Tibial artery (tissue), 4 donors: ENCODE results near the gene UBB.
A peak's percentile ranks its signal among the peaks of the same experiment; 100 is the strongest.

ENCODE experiments used
- DNase-seq, 2 donors: peaks; one replicate each; pipeline ENCODE4 v3.0.0-alpha.2; 2019
- H3K27ac ChIP-seq, 2 donors: fragments of 200-600 bp; sonication (generic) in 1 of 2; 1 replicate in 1 of 2; 2 replicates in 1 of 2; pipeline ENCODE4 v1.5.1; 2018 to 2019; ENCODE audit warnings: mild to moderate bottlenecking in 1 of 2
- H3K27me3 ChIP-seq, 2 donors: fragments of 200-600 bp; sonication (generic) in 1 of 2; one replicate each; pipeline versions ENCODE4 v1.5.1 to v1.6.0; 2016 to 2019
- H3K36me3 ChIP-seq, 3 donors: fragments of 200-600 bp; sonication (generic) in 2 of 3; one replicate each; pipeline ENCODE4 v1.5.1; 2016 to 2019; ENCODE audit warnings: mild to moderate bottlenecking in 2 of 3
- H3K4me1 ChIP-seq, 4 donors: fragments of 200-600 bp; sonication (generic) in 2 of 4; 1 replicate in 3 of 4; 2 replicates in 1 of 4; pipeline ENCODE4 v1.5.1; 2016 to 2019
- H3K4me3 ChIP-seq, 2 donors: fragments of 200-600 bp; sonication (generic) in 1 of 2; 1 replicate in 1 of 2; 2 replicates in 1 of 2; pipeline ENCODE4 v1.5.1; 2018 to 2019; ENCODE audit warnings: mild to moderate bottlenecking in 2 of 2
- H3K9me3 ChIP-seq, 3 donors: fragments of 200-600 bp; sonication (generic) in 1 of 3; one replicate each; pipeline ENCODE4 v1.5.1; 2016 to 2019
- CTCF ChIP-seq, 2 experiments: fragments of 200-600 bp in 1 of 2; fragments of 450-650 bp in 1 of 2; IDR thresholded peaks; one replicate each; pipeline ENCODE4 v1.5.1; 2017 to 2019; ENCODE audit warnings: antibody characterized with exemption in 2 of 2, mild to moderate bottlenecking in 1 of 2, moderate library complexity in 1 of 2
- intact Hi-C: fragments of 100-400 bp; cut with DNase I; formaldehyde crosslinking; loops from one replicate; pipeline ENCODE4 v1.15.0; 2023; ENCODE audit warnings: low total_unique reads

The UBB gene

GRCh38 chr17:16374146-16374938, 6.5 kb upstream of the UBB start:
- no peaks in the 10 kb centered on the region for H3K27me3 ChIP-seq
- peaks cover 3 to 13% (median 11%) of the 10 kb centered on the region in 4 donors for H3K4me1 ChIP-seq
- peak in 1 of 2 donors; percentile 61 for DNase-seq
- no peak overlapping the region for H3K27ac ChIP-seq
- no peaks in the 10 kb centered on the region for H3K9me3 ChIP-seq
- no peak overlapping the region for H3K4me3 ChIP-seq
- intact Hi-C loops: no loop called here
- H3K36me3 ChIP-seq: no peaks in the 10 kb centered on the region
- no peak for TF ChIP-seq CTCF (IDR thresholded peaks at IDR 0.05)

- H3K4me1 ChIP-seq: peaks cover 3 to 30% (median 22%) of the 10 kb centered on the region in 4 donors
- peaks cover 8 to 12% (median 11%) of the 10 kb centered on the region in 3 donors for H3K36me3 ChIP-seq
- H3K4me3 ChIP-seq: no peak overlapping the region
- H3K27ac ChIP-seq: no peak overlapping the region
- intact Hi-C loops: no loop called here
- no peak for TF ChIP-seq CTCF (IDR thresholded peaks at IDR 0.05)
- no peaks in the 10 kb centered on the region for H3K9me3 ChIP-seq
- no peaks in the 10 kb centered on the region for H3K27me3 ChIP-seq
- no peak for DNase-seq
Observed at GRCh38 chr17:16377941-16378341, 3.0 kb upstream of the UBB start.

- Histone ChIP-seq H3K27me3 (no peaks in the 10 kb centered on the region), H3K4me3 (no peak overlapping the region), H3K4me1 (peaks cover 3 to 37% (median 28%) of the 10 kb centered on the region in 4 donors), H3K36me3 (peaks cover 16 to 20% (median 19%) of the 10 kb centered on the region in 3 donors), H3K9me3 (no peaks in the 10 kb centered on the region), H3K27ac (peak overlapping the region in 1 of 2 donors; percentile 0)
- intact Hi-C loops: no loop called here
- no peak for DNase-seq
- no peak for TF ChIP-seq CTCF (IDR thresholded peaks at IDR 0.05)
Observed at GRCh38 chr17:16378636-16379282, 2.1 kb upstream of the UBB start.

- TF ChIP-seq CTCF (IDR thresholded peaks at IDR 0.05): no peak
- DNase-seq: no peak
- peak overlapping the region in 1 of 2 donors; percentile 88 for H3K27ac ChIP-seq
Observed at GRCh38 chr17:16379654-16380053, 1.2 kb upstream of the UBB start.

GRCh38 chr17:16381496-16381820, 567 bp downstream of the UBB start:
- H3K36me3 ChIP-seq: peaks cover 21 to 24% (median 22%) of the 10 kb centered on the region in 3 donors
- intact Hi-C loops: no loop called here
- H3K4me3 ChIP-seq: peak overlapping the region; percentile 74 to 77
- peaks cover 0 to 39% (median 29%) of the 10 kb centered on the region in 4 donors for H3K4me1 ChIP-seq
- H3K27ac ChIP-seq: peak overlapping the region; percentile 88 to 92
- DNase-seq: no peak
- no peaks in the 10 kb centered on the region for H3K9me3 ChIP-seq
- H3K27me3 ChIP-seq: no peaks in the 10 kb centered on the region
- TF ChIP-seq CTCF (IDR thresholded peaks at IDR 0.05): no peak

More at GRCh38 chr17:16379654-16380053, 1.2 kb upstream of the UBB start:
- H3K4me1 ChIP-seq: peaks cover 0 to 35% (median 27%) of the 10 kb centered on the region in 4 donors
- intact Hi-C loops: no loop called here
- H3K36me3 ChIP-seq: peaks cover 21 to 24% (median 22%) of the 10 kb centered on the region in 3 donors
- no peaks in the 10 kb centered on the region for H3K27me3 ChIP-seq
- no peak overlapping the region for H3K4me3 ChIP-seq
- H3K9me3 ChIP-seq: no peaks in the 10 kb centered on the region
